Spleen (tissue), 7 donors: ENCODE data around the gene CETN3.

Experiments used
- POLR2A ChIP-seq, 3 donors: fragments of 450-650 bp; IDR thresholded peaks; one replicate each; pipeline ENCODE4 v1.5.1; 2017; ENCODE audit warnings: antibody characterized with exemption in 3 of 3, mild to moderate bottlenecking in 1 of 3
- POLR2AphosphoS5 ChIP-seq, 3 donors: sonication (generic); formaldehyde crosslinking; IDR thresholded peaks; one replicate each; pipeline ENCODE4 v1.5.1; 2017; ENCODE audit warnings: antibody characterized with exemption in 3 of 3
- TF ChIP-seq, protein P1 (sequence below), 11 experiments: fragments of 200-600 bp in 7 of 11; fragments of 450-650 bp in 4 of 11; sonication (generic) in 4 of 11; IDR thresholded peaks in 8 of 11; conservative IDR thresholded peaks in 3 of 11; 1 replicate in 7 of 11; 2 replicates in 4 of 11; pipeline versions ENCODE4 v1.4.0 to v1.8.0; 2016 to 2021; ENCODE audit warnings: antibody characterized with exemption in 11 of 11, inconsistent platforms in 4 of 11, mild to moderate bottlenecking in 1 of 11
- donor health status: DM: no; HTN: no; CAD: no; lungs with moderate emphysema.
- donor health status: DM: no; HTN: no; CAD: no.
- donor health status: DM: no; HTN: no; CAD: no.

DNA sequence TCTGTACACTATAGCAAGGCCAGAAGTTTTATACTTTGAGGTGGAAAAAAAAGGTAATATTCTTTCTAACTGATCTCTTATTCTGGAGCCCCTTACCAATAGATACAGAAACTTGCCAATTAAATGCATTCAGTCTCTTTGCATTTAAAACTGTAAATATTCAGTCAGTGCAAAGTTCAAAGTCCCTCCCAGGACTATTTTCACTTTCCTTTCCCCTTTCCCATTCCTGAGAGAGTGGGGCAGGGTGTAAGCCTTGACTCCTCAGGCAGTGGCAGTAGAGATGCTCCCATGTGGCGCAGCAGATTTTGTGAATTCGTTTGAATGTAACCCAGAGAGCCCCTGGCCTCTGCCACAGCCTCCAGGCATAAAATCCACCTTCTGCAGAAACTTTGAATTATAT is 29.9 kb downstream of the CETN3 start:
- TF ChIP-seq POLR2AphosphoS5 (IDR thresholded peaks at IDR 0.05) (no peak), POLR2A (IDR thresholded peaks at IDR 0.05) (no peak)
- TF ChIP-seq, protein P1, sequence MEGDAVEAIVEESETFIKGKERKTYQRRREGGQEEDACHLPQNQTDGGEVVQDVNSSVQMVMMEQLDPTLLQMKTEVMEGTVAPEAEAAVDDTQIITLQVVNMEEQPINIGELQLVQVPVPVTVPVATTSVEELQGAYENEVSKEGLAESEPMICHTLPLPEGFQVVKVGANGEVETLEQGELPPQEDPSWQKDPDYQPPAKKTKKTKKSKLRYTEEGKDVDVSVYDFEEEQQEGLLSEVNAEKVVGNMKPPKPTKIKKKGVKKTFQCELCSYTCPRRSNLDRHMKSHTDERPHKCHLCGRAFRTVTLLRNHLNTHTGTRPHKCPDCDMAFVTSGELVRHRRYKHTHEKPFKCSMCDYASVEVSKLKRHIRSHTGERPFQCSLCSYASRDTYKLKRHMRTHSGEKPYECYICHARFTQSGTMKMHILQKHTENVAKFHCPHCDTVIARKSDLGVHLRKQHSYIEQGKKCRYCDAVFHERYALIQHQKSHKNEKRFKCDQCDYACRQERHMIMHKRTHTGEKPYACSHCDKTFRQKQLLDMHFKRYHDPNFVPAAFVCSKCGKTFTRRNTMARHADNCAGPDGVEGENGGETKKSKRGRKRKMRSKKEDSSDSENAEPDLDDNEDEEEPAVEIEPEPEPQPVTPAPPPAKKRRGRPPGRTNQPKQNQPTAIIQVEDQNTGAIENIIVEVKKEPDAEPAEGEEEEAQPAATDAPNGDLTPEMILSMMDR (IDR thresholded peaks at IDR 0.05 in 8 of 11, conservative IDR thresholded peaks at IDR 0.05 in 3 of 11), result no peak
